G401 (cell line): ENCODE results near the gene PLCXD1. TPM values are rescaled to one million over a fixed set of nuclear protein-coding genes. Genes with fewer than 3 reads are reported as not detected.
"Not testable (repeated sequence)": the region's sequence is repeated elsewhere in the genome, so short reads cannot be mapped to it uniquely, and the experiment has no call there.

Source experiments
- DNase-seq: peaks from one replicate; pipeline ENCODE4 v3.0.0-alpha.2; 2015; ENCODE audit warnings: low spot score
- in situ Hi-C: cut with HindIII; loops from 2 replicates; pipeline ENCODE4 v1.10.0; 2016; ENCODE audit warnings: low sequenced_read_pairs, mixed read lengths
- total RNA-seq: library from RNA; depleted of rRNA; stranded (reverse); fragments of >200 nt; shearing (Covaris generic); gene quantifications from 2 replicates; pipeline ENCODE4 v1.2.3, GENCODE V29; 2014

Gene PLCXD1
- total RNA-seq, 1 experiment from 2014 or later, result 24.0 TPM

DNA sequence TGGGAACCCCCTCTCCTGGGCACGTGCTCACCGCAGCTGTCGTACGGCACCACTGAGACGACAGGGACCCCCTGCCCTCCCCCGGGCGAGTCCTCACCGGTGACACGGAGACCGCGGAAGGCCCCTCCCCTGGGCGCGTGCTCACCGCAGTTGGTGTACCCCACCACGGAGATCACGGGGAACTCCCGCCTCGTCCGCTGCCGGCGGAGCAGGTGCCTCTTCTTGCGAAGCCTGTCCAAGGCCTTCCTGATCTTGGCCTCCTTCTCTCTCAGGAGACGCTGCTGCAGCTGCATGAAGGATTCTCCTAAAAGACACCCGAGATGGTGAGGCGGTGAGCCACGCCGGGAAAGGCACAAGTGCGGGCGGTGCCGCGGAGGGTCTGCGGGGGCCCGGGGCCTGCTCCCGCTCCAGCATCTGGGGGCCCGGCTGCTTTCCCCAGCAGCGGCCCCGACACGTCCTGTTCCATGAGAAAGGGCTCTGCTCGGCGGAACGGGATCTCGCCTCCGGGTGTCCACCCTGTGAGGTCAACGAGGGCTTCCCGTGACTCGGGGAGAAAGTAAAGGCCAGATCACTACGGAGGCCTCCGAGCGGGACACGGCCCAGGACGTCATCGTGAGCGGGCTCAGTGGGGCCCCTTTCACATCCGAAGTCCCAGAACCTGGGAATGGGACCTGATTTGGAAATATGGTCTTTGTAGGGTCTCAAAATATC is 31.6 kb downstream of the PLCXD1 start:
- in situ Hi-C loops, result no loop called here

DNA sequence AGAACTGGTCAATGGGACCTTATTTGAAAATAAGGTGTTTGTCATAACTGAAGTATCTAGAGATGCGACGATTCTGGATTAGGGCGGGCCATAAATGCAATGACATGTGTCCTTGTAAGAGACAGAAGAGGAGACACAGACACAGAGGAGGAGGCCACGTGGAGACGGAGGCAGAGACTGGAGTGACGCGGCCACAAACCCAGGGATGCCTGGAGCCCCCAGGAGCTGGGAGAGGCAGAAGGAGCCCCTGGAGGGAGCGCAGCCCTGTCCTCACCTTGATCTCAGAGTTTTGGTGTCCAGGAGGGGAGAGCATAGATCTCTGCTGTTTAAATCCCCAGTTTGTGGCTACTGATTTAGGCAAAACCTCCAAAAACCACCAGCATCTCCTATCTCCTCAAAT is 32.4 kb downstream of the PLCXD1 start:
- no peak for DNase-seq
- in situ Hi-C loops, result no loop called here

More for the DNA sequence above, 31.6 kb downstream of the PLCXD1 start:
- no peak for DNase-seq

DNA sequence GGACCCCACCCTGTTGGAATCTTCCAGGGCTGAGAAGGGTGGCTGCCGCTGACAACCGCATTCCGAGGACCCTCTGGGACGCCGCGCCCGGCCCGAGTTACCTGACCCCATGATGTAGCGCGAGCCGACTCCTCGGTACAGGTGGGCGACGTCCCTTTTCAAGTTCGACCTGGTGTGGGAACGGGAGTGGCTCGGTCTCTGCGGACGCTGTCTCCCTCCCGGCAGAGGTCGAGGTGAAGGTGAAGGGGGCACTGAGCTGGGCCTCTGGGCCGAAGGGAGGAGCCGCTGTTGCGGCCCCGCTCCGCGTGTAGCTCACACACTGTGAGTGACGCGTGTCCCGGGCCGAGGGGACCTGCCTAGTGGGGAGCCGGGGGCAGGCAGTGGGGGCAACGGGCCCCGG is 32.9 kb downstream of the PLCXD1 start:
- in situ Hi-C loops, result no loop called here

DNA sequence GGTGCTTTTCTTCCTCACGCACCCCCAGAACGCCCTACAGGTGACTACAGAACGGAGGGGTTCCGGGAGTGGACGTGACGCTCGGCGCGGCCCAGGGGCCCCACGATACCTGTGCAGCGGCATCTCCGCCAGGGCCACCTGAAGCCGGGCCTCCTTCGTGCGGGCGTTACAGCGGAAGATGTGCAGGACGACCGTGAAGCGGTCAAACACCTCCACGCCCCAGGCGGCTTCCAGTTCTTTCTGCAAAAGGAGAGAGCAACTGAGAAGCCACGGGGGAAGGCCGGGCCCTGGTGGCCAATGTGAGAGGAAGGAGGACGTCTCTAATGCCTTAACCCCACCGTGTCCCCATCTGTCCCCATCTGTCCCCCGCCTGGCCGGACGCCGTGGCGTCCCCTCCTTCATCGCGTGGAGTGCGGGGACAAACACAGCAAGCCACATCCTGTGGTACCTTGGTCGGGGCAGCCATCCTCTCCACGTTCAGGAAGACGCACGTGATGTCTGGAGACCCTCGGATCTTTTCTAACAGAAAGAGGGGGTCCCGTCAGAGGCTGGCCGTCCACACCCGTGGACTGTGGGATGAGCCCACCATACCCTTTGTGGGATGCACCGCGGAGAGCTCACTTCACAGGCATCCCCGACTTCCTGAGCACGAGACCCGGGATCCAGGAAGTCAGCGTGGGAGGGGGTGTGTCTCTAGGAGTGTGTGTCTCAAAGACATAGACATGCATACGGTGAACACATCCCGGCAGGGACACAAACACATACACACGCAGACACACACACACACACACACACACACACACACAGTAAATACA is 33.8 kb downstream of the PLCXD1 start:
- in situ Hi-C loops, result no loop called here
- DNase-seq, result no peak

More for the DNA sequence above, 32.9 kb downstream of the PLCXD1 start:
- DNase-seq, result no peak

DNA sequence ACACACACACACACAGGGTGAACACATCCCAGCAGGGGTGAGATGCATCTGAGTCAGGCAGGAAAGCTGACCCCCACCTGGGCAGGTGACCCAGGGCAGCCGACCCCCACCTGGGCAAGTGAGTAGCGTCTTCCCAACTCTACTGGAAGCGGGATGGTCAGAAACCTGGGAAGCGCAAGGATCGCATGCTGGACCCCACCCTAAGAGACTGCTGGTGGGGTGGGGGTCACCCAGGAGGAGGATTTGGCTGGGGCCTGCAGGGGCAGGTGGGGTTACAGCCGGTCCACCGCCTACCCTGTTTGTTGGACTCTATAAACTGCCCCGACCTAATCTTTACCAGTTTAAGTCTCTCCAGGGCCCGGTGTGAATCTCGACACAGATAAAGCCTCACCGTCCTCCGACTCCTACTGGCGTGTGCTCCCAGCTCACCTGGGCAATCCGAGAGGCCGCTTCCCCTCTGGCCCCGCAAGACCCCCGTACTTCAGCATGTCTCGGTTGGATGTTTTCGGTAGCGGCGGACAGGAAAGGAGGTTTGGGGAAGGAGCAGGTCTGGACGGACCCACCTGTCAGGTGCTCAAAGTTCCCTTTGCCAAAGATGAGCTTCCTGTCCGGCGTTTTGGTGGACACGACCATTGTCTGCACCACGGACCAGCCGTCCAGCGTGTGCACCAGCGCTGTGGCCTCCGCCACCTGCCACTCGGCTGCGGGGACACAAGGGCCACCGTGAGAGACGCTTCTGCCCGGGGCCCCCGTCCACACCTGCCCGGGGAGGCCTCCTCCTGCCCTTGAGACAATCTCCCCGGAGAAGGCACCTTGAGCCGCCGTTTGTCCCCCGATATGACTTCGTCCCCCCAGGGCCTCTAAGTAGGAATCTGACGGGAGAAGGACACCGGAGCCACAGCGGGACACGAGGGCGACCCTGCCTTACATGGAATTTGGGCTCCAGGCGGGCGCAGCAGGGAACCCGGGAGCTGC is 35.5 kb downstream of the PLCXD1 start:
- in situ Hi-C loops, result no loop called here
- DNase-seq, result no peak

DNA sequence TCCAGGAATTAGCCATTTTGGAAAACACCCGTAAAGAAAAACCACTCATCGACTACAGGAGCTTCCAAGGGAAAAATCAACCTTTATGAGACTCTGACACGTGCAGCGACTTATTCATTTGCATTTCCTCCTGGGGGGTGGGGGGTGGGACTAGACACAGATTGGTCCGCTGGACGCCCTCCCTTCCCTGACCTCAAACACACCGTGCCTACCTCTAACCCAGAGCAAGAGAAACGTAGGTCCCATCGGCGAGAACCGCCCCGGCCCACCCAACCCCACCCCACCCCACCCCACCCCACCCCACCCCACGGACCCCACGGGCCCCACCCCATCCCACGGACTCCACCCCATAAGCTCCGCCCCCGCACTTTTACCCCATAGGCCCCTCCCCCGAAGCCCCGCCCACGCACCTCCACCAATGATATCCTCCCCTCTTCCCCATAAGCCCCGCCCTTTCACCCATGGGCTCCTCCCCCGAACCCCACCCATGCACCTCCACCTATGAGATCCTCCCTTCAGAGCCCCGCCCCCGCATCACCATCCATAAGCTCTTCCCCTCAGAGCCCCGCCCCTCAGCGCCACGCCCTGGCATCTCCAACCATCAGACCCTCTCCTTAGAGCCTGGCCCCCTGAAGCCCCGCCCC is 36.4 kb downstream of the PLCXD1 start:
- peak; percentile 7 for DNase-seq
- in situ Hi-C loops, result no loop called here

DNA sequence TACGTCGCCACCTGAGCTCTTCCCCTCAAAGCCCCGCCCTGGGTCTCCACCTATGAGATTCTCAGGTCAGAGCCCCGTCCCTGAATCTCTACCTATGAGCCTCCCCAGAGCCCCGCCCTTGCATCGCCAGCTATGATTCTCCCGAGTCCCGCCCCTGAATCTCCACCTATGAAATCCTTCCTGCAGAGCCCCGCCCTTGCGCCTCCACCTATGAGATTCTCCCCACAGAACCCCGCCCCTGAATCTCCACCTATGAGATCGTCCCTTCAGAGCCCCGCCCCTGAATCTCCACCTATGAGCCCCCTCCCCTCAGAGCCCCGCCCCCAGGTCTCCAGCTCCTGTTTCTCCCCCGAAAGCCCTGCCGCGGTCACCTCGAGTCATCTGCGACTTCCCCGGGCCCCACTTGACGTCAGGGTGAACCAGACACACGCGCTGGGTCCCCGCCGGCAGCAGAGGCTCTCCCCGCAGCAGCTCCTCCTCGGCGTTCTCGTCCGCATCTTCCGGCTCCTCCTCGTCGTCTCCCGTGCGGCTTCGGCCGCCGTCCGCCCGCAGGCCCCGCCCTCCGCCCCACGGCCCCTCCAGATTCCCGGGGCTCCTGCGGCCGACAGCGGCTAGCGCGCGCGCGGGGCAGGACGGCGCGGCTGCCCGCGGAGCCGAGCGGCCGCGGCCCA is 37.0 kb downstream of the PLCXD1 start:
- DNase-seq, result peak; percentile 99
- in situ Hi-C loops, result no loop called here

DNA sequence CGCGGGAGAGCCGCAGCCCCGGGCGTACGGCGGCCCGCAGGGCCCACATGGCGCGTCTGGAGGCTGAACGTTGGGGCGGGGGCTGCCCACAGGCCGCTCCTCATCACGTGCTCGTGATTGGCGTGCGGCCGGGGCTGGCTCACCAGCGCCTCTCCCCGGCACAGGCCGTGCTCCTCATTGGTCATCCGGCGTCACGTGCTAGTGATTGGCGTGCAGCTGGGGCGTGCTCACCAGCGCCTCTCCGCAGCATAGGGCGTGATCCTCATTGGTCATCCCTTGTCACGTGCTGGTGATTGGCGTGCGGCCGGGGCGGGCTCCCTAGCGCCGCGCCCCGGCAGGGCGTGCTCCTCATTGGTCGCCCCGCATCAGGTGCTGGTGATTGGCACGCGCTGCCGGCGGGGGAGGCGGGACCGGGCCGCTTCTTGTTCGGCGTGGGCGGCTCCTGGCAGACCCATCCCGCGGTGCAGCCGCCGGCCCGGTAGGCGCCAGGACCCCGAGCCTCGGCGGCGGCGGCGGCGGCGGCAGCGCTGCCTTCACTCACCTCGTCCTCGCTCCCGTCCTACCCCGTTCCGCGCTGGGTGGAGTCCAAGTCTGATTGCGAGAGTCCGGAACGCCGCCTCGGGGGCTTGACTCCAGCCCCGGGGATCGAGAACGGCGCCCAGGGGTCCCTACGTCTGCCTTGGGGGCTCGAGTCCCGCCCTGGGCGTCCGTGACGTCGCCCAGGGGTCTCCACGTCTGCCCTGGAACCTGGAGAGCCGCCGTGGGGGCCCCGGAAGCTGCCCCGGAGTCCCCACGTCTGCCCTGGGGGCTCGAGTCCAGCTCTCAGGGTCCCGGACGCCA is 37.8 kb downstream of the PLCXD1 start, which contains the start of gene GTPBP6:
Gene GTPBP6, minus strand, starts transcription at position 58 of the 840 bp plus-strand sequence. Its CDS starts 9 bp downstream, at position 49.
- in situ Hi-C loops, result no loop called here
- DNase-seq, result peak; percentile 100

DNA sequence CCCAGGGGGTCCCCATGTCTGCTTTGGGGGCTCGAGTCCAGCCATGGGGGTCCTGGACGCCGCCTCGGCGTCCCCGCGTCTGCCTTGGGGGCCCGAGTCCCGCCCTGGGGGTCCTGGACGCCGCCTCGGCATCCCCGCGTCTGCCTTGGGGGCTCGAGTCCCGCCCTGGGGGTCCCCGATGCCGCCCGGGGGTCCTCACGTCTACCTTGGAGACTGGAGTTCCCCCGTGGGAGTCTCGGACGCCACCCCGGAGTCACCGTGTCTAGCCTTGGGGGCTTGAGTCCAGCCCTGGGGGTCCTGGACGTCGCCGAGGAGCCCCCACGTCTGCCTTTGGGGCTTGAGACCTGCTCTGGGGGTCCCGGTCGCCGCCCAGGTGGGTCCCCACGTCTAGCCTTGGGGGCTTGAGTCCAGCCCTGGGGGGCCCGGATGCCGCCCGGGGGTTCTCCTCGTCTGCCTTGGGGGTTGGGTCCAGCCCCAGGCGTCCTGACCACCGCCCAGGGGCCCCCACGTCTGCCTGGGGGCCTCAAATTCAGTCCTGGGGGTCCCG is 38.5 kb downstream of the PLCXD1 start:
- no peak for DNase-seq
- in situ Hi-C loops, result no loop called here

DNA sequence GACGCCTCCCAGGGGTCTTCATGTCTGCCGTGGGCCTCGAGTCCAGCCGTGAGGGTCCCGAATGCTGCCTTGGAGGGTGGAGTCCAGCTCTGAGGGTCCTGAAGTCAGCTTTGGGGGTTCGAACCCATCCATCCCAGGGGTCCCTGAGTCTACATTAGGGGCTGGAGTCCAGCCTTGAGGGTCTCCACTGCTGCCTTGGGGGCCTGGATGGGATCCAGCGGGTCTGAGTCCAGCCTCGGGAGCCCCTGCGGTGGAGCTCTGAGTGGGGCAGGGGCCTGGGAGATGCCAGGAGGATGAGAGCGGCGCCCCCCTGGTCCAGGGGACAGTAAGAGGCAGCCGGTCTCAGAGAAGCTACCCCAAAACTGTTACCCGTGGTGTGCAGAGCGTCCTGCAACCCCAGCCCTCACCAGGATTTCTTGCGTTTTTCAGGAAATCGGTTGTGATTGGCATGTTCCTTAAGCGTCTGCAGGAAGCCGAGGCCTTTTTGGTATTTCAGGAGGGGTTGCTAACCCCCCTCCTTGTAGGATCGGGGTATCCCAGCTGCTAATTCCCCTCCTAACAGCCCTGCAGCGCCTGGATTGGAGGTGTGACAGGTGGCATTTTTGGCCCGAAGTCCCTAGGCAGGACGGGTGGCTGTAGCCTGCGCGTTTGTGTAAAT is 39.1 kb downstream of the PLCXD1 start:
- in situ Hi-C loops, result no loop called here

DNA sequence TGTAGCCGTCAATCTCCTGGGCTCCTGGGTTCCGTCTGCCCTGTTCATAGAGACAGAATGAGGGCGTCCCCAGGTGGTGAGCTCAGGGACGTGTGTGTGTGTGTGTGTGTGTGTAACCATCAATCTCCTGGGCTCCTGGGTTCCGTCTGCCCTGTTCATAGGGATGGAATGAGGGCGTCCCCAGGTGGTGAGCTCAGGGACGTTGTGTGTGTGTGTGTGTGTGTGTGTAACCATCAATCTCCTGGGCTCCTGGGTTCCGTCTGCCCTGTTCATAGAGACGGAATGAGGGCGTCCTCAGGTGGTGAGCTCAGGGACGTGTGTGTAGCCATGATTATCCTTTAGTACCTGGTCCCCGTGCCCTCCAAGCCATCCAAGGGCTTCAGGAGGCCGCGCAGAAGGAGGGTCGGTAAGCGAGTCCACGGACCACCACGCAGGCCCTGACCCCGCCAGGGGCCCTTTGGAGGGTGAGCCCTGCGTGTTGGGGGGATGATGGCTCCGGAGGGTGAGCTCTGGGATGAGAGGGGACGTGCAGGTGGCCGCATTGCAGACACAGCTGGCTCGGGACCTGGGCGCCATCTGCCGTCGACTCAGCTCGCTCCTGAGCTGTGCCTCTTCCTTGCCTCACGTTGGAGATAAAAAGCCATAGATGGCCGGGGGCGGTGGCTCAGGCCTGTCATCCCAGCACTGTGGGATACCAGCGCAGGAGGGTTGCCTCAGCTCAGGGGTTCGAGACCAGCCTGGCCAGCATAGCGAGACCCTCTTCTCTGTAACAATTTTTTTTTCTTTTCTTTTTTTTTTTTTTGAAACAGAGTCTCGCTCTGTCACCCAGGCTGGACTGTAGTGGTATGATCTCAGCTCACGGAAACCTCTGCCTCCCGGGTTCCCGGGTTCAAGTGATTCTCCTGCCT is 42.8 kb downstream of the PLCXD1 start:
- peak; percentile 81 for DNase-seq
- in situ Hi-C loops, result no loop called here

More for the DNA sequence above, 39.1 kb downstream of the PLCXD1 start:
- DNase-seq, result peak; percentile 76

DNA sequence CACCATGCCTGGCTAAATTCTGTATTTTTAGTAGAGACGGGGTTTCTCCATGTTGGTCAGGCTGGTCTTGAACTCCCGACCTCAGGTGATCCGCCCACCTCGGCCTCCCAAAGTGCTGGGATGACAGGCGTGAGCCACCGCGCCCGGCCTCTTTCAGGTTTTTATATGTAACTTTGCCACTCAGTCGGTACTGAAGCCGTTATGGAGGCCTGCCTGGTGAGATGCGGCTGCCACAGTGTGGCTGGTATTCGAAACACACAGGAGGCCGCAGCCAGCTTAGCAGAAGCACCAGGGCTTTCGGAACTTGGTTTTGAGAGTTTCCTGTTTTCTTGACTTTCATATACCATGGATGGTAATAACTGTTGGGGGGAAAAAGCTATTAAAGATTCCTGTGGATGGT is 43.5 kb downstream of the PLCXD1 start:
- DNase-seq, in situ Hi-C loops: not testable (repeated sequence)

DNA sequence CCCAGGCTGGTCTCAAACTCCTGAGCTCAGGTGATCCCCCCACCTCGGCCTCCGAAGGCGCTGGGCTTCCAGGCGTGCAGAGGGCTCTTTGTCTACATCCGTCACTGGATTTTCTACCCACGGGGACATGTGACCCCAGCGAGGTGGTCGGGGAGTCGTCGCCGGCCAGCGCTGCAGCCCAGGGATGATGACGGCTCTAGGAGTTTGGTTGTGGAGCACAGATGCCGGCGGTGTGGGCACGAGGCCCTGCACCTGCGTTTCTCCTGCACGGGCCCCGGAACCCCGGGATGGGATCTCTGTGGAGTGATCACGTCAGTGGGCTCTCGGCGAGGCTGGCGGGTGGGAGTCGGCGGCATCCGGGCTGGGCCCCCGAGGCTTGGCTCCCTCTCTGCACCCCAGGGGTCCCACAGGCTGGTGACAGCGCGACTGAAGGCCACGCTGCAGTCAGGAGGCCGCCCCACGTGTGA is 46.5 kb downstream of the PLCXD1 start:
- in situ Hi-C loops, result no loop called here
- DNase-seq, result no peak

DNA sequence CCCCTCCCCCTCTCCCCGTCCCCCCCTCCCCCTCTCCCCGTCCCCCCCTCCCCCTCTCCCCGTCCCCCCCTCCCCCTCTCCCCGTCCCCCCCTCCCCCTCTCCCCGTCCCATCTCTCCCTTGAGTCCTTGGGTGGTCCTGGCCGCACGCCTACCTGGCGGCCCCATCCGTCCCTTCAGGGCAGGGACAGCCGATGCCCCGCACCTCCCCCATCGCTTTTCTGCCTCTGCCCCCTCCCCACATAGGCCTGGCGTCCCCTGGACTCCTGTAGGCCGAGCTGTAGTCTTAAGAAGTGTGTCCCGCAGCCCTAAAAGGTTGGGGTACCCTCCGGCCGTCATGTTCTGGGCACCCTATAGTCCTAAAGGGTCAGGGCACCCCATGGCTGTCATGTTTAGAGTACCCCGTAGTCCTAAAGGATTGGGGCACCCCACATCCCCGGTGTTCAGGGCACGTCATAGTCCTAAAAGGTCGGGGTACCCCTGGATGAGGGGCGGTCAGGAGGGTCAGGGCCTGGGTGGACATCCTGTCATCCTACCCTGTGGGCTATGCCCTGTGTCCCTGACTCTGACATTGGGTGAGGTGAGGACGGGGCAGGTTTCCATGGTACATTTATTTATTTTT is 48.2 kb downstream of the PLCXD1 start:
- DNase-seq, result no peak

DNA sequence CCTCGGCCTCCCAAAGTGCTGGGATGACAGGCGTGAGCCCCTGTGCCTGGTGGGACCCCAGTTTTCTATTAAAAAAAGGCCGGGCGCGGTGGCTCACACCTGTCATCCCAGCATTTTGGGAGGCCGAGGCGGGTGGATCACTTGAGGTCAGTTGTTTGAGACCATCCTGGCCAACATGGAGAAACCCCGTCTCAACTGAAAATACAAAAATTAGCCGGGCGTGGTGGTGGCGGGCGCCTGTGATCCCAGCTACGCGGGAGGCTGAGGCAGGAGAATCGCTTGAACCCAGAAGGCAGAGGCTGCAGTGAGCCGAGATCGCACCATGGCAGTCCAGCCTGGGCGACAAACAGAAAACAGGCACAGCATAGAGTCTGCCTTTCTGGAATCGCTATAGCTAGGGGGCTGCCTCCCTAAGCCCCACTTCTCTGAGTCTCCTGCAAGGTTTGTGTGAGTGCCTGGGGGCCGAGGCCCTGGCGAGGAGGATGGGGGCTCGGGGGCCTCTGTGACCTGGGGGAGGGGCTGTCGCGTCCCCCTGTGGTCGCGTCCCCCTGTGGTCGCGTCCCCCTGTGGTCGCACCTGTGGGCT is 49.1 kb downstream of the PLCXD1 start:
- in situ Hi-C loops, DNase-seq: not testable (repeated sequence)

More for the DNA sequence above, 48.2 kb downstream of the PLCXD1 start:
- in situ Hi-C loops, result no loop called here
